ENCODE results near the gene ZNF776.

ZNF776 gene

GRCh38 chr19:57803594-57804325, 57.1 kb downstream of the ZNF776 start:
- TF ChIP-seq GATA2 (IDR thresholded peaks at IDR 0.05; ENCODE audit: low read depth, low read length) (no peak), GATA3 (IDR thresholded peaks at IDR 0.05; ENCODE audit: low read depth, low read length) (no peak)

GRCh38 chr19:57807541-57807940, 60.9 kb downstream of the ZNF776 start:
- TF ChIP-seq GATA2 (IDR thresholded peaks at IDR 0.05; ENCODE audit: low read depth, low read length) (no peak), GATA3 (IDR thresholded peaks at IDR 0.05; ENCODE audit: low read depth, low read length) (no peak)

All from SH-SY5Y (cell line).